ENCODE results near the gene SPOUT1.

The SPOUT1 gene

DNA sequence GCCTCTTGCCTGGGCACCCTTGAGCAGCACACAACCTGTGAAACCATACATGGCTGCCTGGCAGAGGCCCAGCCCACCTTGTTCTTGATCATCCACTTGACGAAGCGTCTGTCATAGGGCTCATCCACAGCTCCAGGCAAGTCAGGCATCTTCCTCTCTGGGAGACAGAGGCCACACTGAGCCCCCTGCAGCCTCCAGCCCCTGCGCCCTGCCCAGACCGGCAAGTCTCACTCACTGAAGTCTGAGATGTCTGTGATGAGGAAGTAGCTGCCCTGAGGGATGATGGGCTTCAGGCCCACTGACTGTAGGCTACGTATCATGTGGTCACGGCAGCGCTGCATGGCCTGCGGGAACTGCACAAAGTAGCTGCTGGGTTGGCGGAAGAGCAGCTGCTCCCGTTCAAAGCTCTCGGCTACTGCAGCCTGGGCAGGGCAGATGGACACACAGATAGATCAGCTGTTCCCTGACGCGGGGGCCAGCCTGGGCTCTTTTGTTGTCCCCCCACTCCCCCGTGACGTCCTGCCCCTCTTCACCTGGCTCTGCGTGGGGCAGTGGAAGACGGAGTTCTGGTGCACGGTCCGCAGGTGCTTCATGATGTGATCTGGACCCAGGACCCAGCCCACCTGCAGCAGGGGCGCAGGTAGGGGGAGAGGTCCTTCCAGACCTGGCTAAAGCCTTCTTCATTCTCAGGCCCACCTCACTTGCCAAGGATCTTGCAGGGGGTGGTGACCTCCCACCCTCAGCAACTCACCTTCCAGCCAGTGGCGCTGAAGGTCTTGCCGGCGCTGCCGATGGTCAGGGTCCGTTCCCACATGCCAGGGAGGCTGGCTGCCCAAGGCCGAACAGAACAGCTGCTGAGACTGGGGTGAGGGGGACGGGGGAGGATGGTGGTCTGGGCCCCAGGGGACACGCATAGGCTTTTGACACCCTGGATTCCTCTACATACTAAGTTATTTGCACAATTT is 5.9 kb upstream of the SPOUT1 start:
- no peak for DNase-seq

GRCh38 chr9:128833696-128834095 is 4.1 kb upstream of the SPOUT1 start:
- no peak for DNase-seq

GRCh38 chr9:128828719-128829452 is 708 bp downstream of the SPOUT1 start:
- DNase-seq: no peak

DNA sequence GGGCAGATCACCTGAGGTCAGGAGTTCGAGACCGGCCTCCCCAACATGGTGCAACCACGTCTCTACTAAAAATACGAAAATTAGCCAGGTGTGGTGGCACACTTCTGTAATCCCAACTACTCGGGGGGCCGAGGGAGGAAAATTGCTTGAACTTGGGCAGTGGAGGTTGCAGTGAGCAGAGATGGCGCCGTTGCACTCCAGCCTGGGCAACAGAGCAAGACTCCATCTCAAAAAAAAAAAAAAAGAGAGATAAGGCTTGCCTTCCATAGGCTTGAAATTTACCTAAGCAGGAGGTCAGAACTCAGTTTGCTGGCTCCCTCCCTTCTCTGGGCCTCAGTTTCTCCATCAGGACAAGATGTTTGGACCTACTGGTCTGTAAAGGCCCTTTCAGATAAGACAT is 1.3 kb downstream of the SPOUT1 start:
- no peak for DNase-seq

- no peak for DNase-seq
Observed at GRCh38 chr9:128825923-128826700, 3.5 kb downstream of the SPOUT1 start.

DNA sequence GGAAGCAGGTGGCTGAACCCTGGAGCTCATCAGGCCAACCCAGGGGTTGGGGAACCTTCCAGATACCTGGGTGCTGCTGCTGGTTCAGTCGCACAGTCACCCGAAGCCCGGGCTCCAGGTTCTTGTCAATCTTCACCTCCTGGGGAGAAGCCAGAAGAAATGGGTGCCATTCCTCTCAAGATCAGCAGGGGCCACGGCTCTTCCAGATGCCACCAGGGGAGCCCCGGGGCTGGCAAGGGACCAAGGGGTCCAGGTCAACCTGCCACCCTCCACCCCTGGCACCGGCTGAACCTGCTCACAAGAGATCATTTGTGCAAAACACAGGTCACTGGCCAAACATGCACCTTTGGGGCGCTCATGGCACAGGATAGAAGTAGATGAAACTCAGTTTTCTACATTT is 4.7 kb downstream of the SPOUT1 start:
- no peak for DNase-seq

DNA sequence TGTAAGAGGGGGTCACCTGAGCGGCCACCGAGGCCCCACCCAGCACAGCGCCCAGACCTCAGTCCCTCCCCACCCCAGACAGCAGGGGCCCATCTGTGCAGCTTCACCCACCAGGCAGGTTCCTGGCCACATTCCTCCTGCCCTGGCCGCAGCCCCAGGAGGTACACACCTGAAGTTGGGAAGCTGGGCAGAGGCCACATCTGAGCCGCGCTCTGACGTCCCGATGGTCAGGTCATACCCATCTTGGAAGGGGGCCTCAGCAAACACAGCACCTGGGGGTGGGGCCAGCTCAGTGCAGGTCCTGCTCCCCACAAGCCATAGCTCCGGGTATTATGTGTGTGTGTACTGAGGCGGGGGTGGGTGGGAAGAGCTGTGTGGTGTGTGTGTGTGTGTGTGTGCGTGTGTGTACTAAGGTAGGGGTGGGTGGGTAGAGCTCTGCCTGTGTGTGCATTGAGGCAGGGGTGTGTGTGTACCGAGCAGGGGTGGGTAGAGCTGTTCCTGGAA is 5.6 kb downstream of the SPOUT1 start:
- no peak for DNase-seq

DNA sequence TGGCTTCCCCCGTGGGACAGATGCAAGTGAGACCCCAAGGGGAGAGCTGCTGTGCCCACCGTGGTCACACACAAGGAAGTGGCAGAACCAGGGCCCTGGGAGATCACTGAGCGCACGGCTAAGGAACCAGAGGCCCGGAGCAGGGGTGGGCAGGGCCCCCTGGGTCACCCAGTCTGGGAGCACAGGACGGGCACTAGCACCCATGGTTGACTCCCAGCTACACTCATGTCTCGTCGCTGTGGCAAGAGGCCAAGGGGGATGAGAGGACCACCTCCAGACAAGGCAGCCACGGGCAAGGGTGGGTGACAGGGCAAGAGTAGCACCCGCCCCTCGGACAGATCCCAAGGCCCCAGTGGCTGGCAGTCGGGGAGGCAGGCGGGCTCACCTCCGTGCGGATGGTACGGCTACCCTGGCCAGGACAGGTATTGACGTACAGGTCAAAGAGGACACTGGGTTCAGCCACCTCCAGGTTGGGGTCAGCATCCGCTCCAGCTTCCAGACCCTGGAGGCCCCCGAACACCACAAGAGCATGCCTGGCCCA is 6.2 kb downstream of the SPOUT1 start:
- DNase-seq: no peak

DNA sequence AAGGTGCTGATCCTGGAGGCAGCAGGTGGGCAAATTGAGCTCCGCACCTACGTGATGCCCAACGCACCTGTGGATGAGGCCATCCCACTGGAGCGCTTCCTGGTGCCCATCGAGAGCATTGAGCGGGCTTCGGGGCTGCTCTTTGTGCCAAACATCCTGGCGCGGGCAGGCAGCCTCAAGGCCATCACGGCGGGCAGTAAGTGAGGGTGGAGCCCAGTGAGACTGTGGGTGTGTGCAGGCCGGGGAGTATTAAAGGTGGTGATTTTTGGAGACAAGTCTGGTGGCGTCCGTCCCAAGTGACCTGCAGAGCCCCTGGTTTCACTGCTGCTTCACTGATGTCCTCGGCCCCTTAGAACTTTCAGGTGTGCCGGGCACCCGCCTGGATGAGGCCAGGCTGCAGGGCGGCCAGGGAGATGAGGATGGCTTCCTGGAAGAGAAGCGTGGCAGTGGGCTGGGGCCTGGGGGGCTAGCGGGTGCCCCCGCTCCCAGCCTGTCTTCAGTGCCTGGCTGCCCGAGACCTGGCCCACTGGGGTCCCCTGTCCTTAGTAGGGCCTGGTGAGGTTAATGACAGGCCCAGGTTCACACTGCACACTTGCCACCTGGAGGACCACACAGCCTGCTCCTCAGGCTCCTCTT is 7.1 kb downstream of the SPOUT1 start:
- DNase-seq: no peak

DNA sequence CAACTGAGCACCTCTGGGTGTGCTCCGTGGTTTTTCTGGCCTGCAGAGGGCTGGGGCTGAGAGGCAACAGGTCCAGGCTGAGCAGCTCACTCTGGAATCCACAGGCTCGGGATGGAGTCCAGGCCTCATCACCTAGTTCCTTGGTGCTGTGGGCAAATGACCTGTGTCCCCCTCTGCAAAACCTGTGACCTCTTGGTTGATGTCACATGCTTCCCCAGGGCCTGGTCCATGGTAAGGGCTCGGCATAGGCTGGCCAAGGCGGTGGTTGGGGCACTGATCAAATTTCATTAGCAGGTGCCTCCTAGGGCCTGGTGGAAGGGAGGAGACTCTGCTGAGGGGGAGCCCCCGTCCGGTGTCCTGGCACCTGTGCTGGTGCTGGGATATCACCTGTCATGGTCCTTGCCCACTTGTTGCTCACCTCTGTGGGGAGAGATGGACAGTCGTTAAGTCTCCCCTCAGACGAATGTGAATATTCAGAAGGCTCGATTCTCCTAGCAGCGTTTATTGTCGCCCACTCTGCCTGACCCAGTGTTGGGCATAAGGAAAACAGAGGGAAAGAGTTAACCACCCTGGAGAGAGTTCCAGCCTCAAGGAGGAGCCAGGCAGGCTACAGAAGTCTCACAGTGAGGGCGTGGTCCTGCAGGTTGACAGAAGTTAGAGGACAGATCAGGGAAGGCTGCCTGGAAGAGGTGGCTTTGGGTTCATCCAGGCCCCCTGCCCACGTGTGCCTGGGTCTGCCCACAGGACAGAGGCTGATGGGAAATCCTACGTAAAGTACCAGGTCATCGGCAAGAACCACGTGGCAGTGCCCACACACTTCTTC is 7.8 kb downstream of the SPOUT1 start:
- no peak for DNase-seq

GRCh38 chr9:128820665-128821583 is 8.7 kb downstream of the SPOUT1 start:
- DNase-seq: no peak

GRCh38 chr9:128819716-128820664 is 9.6 kb downstream of the SPOUT1 start:
- DNase-seq: peak; percentile 55

GRCh38 chr9:128818839-128819715 is 10.5 kb downstream of the SPOUT1 start:
- DNase-seq: peak; percentile 9

DNA sequence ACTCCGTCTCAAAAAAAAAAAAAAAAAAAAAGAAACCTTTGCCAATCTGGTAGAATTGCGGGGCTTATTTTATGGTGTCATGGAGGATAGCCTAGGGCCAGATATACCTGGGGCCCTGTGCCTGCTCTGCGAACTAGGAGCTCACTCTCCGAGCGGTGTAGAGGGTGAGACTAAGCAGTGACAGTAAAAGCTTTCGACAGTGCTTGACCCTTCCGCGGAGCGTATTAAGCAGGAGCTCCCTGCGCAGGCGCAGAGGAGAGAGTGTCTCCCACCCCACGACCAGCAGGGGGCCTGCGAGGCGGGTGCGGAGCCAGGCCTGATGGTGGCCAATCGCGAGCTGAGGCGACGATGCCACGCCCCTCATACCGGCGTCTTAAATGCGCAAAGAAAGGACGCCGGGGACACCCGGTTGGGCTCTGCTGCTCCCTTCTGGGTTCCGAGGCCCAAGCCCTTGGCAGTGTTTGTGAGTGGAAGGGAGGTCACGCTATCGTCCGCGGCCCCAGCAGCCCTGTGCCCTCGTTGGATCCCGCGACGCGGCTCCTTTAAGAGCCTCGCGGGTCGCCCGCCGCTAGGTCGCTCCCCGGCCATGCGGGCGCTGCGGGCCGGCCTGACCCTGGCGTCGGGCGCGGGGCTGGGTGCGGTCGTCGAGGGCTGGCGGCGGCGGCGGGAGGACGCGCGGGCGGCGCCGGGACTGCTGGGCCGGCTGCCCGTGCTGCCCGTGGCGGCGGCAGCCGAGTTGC is 11.3 kb downstream of the SPOUT1 start, which contains the start of gene ENDOG:
ENDOG (plus strand) TSS at position 402 of the 740 bp plus-strand sequence; CDS start at position 587, 185 bp downstream.
- peak; percentile 96 for DNase-seq

DNA sequence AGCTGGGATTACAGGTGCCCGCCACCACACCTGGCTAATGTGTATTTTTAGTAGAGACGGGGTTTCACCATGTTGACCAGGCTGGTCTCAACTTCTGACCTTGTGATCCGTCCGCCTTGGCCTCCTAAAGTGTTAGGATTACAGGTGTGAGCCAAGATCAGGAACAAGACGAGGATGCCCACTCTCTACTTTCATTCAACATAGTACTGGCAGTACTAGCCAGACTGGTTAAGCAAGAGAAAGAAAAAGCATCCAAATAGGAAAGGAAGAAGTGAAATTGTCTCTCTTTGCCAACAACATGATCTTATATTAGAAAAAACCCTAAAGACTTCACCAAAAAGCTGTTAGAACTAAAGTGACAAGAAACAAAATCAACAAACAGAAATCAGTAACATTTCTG is 18.7 kb downstream of the SPOUT1 start:
- no peak for DNase-seq

DNA sequence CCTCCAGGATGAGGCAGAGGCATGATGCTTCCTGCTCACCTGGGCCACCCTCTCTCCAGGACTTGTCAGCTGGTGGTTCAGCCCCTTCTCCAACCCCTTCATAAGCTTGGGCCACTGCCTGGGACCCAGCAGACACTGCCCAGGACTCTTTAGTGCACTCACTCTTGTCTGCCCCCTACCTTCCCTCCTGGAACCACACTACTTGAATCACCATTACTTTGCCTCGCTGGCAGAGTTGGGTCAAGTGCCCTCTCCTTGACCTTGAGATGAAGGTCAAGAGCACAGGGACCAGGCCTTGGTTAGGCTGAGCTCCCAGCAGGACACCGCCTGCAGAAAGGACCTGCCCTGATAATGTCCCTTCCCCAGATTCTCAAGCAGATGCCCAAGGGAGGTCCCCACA is 19.8 kb downstream of the SPOUT1 start:
- no peak for DNase-seq

DNA sequence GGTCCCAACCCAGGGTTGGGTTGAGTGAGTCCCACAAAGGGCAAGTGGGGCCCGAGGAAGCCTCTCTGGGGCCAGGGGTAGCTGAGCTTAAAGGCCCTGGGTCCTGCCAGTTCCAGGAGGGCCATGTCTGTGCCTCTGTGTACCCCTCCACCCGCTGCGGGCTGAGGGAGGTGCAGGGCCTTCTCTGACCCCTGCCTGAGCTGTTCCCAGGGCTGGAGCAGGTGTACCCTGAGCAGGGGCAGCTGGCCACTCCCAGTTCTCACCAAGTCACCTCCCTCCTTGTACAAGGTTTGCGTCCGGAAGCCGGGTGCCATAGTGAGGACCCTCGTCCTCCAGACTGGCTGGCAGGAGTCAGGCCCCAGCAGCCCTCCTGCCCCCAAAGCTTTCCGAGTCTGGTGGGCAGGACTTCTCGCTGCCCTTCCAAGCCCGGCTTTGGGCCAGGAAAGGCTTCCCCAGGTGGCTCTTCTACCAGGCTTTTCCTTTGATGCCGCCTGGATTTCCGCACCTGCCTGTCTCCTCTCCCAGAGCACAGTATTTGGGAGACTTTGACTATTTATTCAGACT is 20.5 kb downstream of the SPOUT1 start:
- DNase-seq: no peak

Data from fibroblast of skin of right quadriceps (primary cell).